Measurements from ENCODE around the gene TSPAN9.

Gene TSPAN9

GRCh38 chr12:3087758-3088650 is 10.8 kb downstream of the TSPAN9 start:
- DNase-seq (ENCODE audit: low read depth in 1 of 2, low spot score in 1 of 2) = no peak
- Histone ChIP-seq H3K27ac (replicated peaks) (no peak overlapping the region), H3K27me3 (ENCODE audit: insufficient read depth, poor library complexity, severe bottlenecking) (peaks cover 3% of the 10 kb centered on the region), H3K4me3 (replicated peaks; ENCODE audit: insufficient read depth, low read length) (no peak overlapping the region)
- TF ChIP-seq GABPA (IDR thresholded peaks at IDR 0.05; ENCODE audit: low read depth) = no peak
- no peak for TF ChIP-seq POLR2AphosphoS5 (IDR thresholded peaks at IDR 0.05; ENCODE audit: low read depth)
- no peak for TF ChIP-seq REST (IDR thresholded peaks at IDR 0.05; ENCODE audit: insufficient replicate concordance, low read depth)
- TF ChIP-seq CTCF (IDR thresholded peaks at IDR 0.05; ENCODE audit: insufficient read depth, low read length) = no peak
- TF ChIP-seq SPI1 (IDR thresholded peaks at IDR 0.05; ENCODE audit: borderline replicate concordance, low read depth) = no peak

DNA sequence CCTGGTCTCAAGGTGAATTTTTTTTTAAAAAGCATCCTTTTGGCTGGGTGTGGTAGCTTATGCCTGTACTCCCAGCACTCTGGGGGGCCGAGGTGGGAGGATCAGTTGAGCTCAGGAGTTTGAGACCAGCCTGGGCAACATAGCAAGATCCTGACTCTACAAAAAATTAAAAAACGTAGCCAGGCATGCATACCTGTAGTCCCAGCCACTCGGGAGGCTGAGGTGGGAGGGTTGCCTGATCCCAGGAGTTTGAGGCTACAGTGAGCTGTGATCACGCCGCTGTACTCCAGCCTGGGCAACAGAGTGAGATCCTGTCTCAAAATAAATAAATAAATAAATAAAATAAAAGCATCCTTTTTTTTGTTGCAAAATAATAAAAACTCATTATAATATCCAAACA is 12.4 kb downstream of the TSPAN9 start:
- TF ChIP-seq POLR2AphosphoS5 (IDR thresholded peaks at IDR 0.05; ENCODE audit: low read depth) = no peak
- no peak for TF ChIP-seq GABPA (IDR thresholded peaks at IDR 0.05; ENCODE audit: low read depth)
- no peak for TF ChIP-seq SPI1 (IDR thresholded peaks at IDR 0.05; ENCODE audit: borderline replicate concordance, low read depth)
- no peak for TF ChIP-seq REST (IDR thresholded peaks at IDR 0.05; ENCODE audit: insufficient replicate concordance, low read depth)
- no peak for TF ChIP-seq CTCF (IDR thresholded peaks at IDR 0.05; ENCODE audit: insufficient read depth, low read length)
- Histone ChIP-seq H3K27me3 (ENCODE audit: insufficient read depth, poor library complexity, severe bottlenecking) (peaks cover 3% of the 10 kb centered on the region), H3K27ac (replicated peaks) (no peak overlapping the region), H3K4me3 (replicated peaks; ENCODE audit: insufficient read depth, low read length) (no peak overlapping the region)
- DNase-seq (ENCODE audit: low read depth in 1 of 2, low spot score in 1 of 2) = no peak

GRCh38 chr12:3090240-3091037 is 13.3 kb downstream of the TSPAN9 start:
- TF ChIP-seq CTCF (IDR thresholded peaks at IDR 0.05; ENCODE audit: insufficient read depth, low read length) = no peak
- no peak for TF ChIP-seq REST (IDR thresholded peaks at IDR 0.05; ENCODE audit: insufficient replicate concordance, low read depth)
- TF ChIP-seq GABPA (IDR thresholded peaks at IDR 0.05; ENCODE audit: low read depth) = no peak
- H3K4me3 ChIP-seq (replicated peaks; ENCODE audit: insufficient read depth, low read length) = no peak overlapping the region
- DNase-seq (ENCODE audit: low read depth in 1 of 2, low spot score in 1 of 2) = no peak
- no peak overlapping the region for H3K27ac ChIP-seq (replicated peaks)
- no peaks in the 10 kb centered on the region for H3K27me3 ChIP-seq (ENCODE audit: insufficient read depth, poor library complexity, severe bottlenecking)
